GM12892 (cell line): ENCODE results near the gene ITGB7.

Source experiments
- POLR2A ChIP-seq: IDR thresholded peaks from 2 replicates; pipeline ENCODE4 v1.6.1; 2011; ENCODE audit warnings: low read depth, low read length, control low read depth
- POLR2AphosphoS5 ChIP-seq: IDR thresholded peaks from 2 replicates; pipeline ENCODE4 v1.6.1; 2011; ENCODE audit warnings: low read depth, low read length, control low read depth
- TAF1 ChIP-seq: IDR thresholded peaks from 2 replicates; pipeline ENCODE4 v1.6.1; 2011; ENCODE audit warnings: low read depth, mild to moderate bottlenecking, control low read depth, low read length, borderline replicate concordance

GRCh38 chr12:53224897-53225634 lies 18.0 kb upstream of the ITGB7 start:
- no peak for TF ChIP-seq POLR2A
- TF ChIP-seq TAF1 = no peak
- no peak for TF ChIP-seq POLR2AphosphoS5
